GM12891 (cell line): ENCODE measurements around the gene MSL1.

Source experiments
- PAX5 ChIP-seq: IDR thresholded peaks from 2 replicates; pipeline ENCODE4 v1.6.1; 2011; ENCODE audit warnings: low read length, moderate library complexity, mild to moderate bottlenecking; ENCODE audit not compliant: insufficient read depth, severe bottlenecking
- POLR2A ChIP-seq: IDR thresholded peaks from 2 replicates; pipeline ENCODE4 v1.6.1; 2011; ENCODE audit warnings: low read depth, low read length, control low read depth
- TAF1 ChIP-seq: IDR thresholded peaks from 2 replicates; pipeline ENCODE4 v1.6.1; 2011; ENCODE audit warnings: low read depth, low read length, control low read depth

DNA sequence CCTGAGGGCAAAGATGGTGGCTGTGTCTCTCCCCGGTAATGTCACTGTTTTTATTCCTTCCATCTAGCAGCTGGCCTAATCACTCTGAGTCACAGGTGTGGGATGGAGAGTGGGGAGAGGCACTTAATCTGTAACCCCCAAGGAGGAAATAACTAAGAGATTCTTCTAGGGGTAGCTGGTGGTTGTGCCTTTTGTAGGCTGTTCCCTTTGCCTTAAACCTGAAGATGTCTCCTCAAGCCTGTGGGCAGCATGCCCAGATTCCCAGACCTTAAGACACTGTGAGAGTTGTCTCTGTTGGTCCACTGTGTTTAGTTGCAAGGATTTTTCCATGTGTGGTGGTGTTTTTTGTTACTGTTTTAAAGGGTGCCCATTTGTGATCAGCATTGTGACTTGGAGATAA lies 50.0 kb downstream of the MSL1 start:
- TF ChIP-seq POLR2A: no peak
- TF ChIP-seq PAX5: no peak
- no peak for TF ChIP-seq TAF1
